ENCODE results near the gene ART1. TPM values are rescaled to one million over a fixed set of nuclear protein-coding genes. Genes with fewer than 3 reads are reported as not detected.

The ART1 gene
- total RNA-seq, 4 donors from 2014 or later: 23.2 to 94.9 (median 41.7) TPM

DNA sequence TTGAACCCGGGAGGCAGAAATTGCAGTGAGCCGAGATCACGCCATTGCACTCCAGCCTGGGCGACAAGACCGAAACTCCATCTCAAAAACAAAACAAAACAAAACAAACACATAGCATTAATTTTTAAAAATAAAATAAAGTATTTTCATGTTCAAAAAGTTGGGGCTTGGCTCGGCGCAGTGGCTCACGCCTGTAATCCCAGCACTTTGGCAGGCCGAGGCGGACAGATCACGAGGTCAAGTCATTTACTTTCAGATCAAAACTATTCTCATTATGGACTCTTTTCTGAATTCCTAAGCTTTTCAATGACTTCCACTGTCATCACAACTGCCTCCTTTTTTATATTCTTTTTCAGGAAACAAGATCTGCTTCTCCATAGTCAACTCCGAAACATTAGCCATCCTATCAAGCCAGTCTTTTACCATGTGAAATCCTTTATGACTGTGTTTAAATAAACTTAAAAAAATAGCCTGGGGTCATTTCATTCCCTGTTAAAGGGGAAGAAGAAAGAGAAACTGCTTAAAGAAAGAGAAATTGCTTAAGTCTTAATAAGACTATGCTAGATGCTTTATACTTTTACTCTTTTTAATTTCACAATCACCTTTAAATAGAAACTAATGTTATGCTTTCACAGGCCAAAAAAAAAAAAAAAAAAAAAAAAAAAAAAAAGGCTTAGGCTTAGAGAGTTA lies 39.3 kb downstream of the ART1 start:
- H3K4me1 ChIP-seq: peaks cover 19 to 24% of the 10 kb centered on the region in 2 donors
- TF ChIP-seq, protein P1, sequence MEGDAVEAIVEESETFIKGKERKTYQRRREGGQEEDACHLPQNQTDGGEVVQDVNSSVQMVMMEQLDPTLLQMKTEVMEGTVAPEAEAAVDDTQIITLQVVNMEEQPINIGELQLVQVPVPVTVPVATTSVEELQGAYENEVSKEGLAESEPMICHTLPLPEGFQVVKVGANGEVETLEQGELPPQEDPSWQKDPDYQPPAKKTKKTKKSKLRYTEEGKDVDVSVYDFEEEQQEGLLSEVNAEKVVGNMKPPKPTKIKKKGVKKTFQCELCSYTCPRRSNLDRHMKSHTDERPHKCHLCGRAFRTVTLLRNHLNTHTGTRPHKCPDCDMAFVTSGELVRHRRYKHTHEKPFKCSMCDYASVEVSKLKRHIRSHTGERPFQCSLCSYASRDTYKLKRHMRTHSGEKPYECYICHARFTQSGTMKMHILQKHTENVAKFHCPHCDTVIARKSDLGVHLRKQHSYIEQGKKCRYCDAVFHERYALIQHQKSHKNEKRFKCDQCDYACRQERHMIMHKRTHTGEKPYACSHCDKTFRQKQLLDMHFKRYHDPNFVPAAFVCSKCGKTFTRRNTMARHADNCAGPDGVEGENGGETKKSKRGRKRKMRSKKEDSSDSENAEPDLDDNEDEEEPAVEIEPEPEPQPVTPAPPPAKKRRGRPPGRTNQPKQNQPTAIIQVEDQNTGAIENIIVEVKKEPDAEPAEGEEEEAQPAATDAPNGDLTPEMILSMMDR (IDR thresholded peaks at IDR 0.05 in 4 of 5, conservative IDR thresholded peaks at IDR 0.05 in 1 of 5): no peak
- TF ChIP-seq POLR2A (IDR thresholded peaks at IDR 0.05): no peak
- H3K9me3 ChIP-seq: no peaks in the 10 kb centered on the region
- H3K27ac ChIP-seq: peak overlapping the region; percentile 70 to 85 (median 70)
- peak in 1 of 2 donors; percentile 5 for ATAC-seq
- in situ Hi-C loops (cut with MboI; ENCODE audit: low sequenced_read_pairs in 4 of 4): no loop called here
- intact Hi-C loops (cut with DNase I; ENCODE audit: low total_unique reads): no loop called here
- DNase-seq: no peak
- no peaks in the 10 kb centered on the region for H3K27me3 ChIP-seq
- H3K4me3 ChIP-seq: no peak overlapping the region
- H3K36me3 ChIP-seq: peaks cover 6 to 72% of the 10 kb centered on the region in 2 donors

DNA sequence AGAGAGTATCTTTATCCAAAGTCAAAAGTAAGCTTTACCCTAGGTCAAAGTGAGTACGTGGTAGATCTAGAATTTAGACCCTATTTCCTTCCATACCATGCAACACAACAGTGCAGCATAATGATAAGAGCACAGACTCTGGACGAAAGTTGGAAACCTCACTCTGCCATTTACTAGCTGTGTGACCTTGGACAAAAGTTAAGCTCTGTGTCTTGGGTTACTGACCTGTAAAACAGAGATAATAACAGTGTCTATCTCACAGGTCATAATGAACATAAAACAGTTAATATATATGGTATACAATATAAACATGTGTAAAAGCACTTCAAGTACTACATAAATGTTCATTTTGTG lies 39.9 kb downstream of the ART1 start:
- no peak for DNase-seq
- TF ChIP-seq, protein P1 (IDR thresholded peaks at IDR 0.05 in 4 of 5, conservative IDR thresholded peaks at IDR 0.05 in 1 of 5): no peak
- no peak for TF ChIP-seq POLR2A (IDR thresholded peaks at IDR 0.05)

DNA sequence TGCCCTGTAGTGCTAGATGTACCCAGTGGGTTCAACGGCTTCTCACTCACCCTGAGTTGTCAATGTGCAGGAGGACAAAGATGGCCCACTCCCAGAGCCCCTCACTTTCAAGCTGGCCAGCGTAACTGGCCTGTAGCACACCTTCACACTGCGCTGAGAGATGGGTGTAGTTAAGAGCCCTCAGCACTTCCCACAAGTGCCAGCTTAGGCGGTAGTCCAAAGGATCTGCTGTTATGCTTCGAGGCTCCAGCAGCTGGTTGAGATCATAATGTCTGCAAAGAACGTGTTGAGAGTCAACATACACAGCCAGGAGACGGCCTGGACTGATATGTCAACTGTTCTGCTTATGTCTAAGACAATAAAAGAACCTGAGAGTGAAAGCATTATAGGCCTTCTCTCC lies 41.0 kb downstream of the ART1 start:
- no peak overlapping the region for H3K4me3 ChIP-seq
- H3K9me3 ChIP-seq: no peaks in the 10 kb centered on the region
- peak overlapping the region; percentile 70 to 85 (median 70) for H3K27ac ChIP-seq
- no peaks in the 10 kb centered on the region for H3K27me3 ChIP-seq
- TF ChIP-seq, protein P1 (IDR thresholded peaks at IDR 0.05 in 4 of 5, conservative IDR thresholded peaks at IDR 0.05 in 1 of 5): no peak
- TF ChIP-seq POLR2A (IDR thresholded peaks at IDR 0.05): no peak
- DNase-seq: peak; percentile 65
- in situ Hi-C loops (cut with MboI; ENCODE audit: low sequenced_read_pairs in 4 of 4): no loop called here
- intact Hi-C loops (cut with DNase I; ENCODE audit: low total_unique reads): no loop called here
- ATAC-seq: peak; percentile 87 to 90
- peaks cover 19 to 24% of the 10 kb centered on the region in 2 donors for H3K4me1 ChIP-seq
- peaks cover 6 to 75% of the 10 kb centered on the region in 2 donors for H3K36me3 ChIP-seq

More for the DNA sequence above, 39.9 kb downstream of the ART1 start:
- Histone ChIP-seq H3K27me3 (no peaks in the 10 kb centered on the region), H3K9me3 (no peaks in the 10 kb centered on the region), H3K4me1 (peaks cover 19 to 24% of the 10 kb centered on the region in 2 donors), H3K4me3 (no peak overlapping the region), H3K36me3 (peaks cover 6 to 72% of the 10 kb centered on the region in 2 donors), H3K27ac (peak overlapping the region; percentile 70 to 85 (median 70))
- intact Hi-C loops (cut with DNase I; ENCODE audit: low total_unique reads): no loop called here
- peak; percentile 45 to 55 for ATAC-seq
- in situ Hi-C loops (cut with MboI; ENCODE audit: low sequenced_read_pairs in 4 of 4): no loop called here

DNA sequence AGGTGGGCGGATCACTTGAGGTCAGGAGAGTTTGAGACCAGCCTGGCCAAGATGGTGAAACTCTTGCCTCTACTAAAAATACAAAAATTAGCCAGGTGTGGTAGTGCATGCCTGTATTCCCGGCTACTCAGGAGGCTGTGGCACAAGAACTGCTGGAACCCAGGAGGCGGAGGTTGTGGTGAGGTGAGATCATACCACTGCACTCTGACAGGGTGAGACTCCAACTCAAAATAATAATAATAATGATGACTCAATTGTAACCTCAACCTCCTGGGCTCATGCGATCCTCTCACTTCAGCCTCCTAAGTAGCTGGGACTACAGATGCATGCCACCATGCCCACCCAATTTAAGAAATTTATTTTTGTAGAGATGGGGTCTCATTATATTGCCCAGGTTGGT lies 41.8 kb downstream of the ART1 start:
- H3K4me1 ChIP-seq: peaks cover 19 to 24% of the 10 kb centered on the region in 2 donors
- peaks cover 6 to 75% of the 10 kb centered on the region in 2 donors for H3K36me3 ChIP-seq
- H3K27me3 ChIP-seq: no peaks in the 10 kb centered on the region
- peak overlapping the region; percentile 70 to 85 (median 70) for H3K27ac ChIP-seq
- no peak for ATAC-seq
- in situ Hi-C loops (cut with MboI; ENCODE audit: low sequenced_read_pairs in 4 of 4) (no loop called here), intact Hi-C loops (cut with DNase I; ENCODE audit: low total_unique reads) (no loop called here)
- no peak overlapping the region for H3K4me3 ChIP-seq
- no peak for DNase-seq
- H3K9me3 ChIP-seq: no peaks in the 10 kb centered on the region
- TF ChIP-seq POLR2A (IDR thresholded peaks at IDR 0.05): no peak
- TF ChIP-seq, protein P1 (IDR thresholded peaks at IDR 0.05 in 4 of 5, conservative IDR thresholded peaks at IDR 0.05 in 1 of 5): no peak

Measured in gastrocnemius medialis (tissue), 4 donors.